ENCODE data around the gene DRAP1.

DNA sequence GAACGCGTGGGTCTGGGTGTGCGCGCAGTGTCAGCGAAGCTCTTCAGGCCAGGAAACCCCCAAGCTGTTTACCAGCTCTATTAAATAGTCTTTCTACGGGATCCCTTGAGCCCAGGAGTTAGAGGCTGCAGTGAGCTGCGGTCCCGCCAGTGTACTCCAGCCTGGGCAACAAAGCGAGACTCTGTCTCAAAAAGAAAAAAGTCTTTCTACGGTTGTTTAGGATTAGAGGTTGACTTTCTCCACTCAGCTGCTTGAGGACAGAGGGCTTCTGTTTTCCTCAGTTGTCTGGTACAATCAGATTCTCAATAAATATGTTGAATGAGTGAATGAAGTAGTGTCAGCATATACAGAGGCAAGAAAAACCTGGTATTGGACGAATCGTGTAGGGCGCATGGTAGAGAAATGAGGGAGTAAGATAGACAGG is 42.9 kb downstream of the DRAP1 start:
- TF ChIP-seq, protein P1, sequence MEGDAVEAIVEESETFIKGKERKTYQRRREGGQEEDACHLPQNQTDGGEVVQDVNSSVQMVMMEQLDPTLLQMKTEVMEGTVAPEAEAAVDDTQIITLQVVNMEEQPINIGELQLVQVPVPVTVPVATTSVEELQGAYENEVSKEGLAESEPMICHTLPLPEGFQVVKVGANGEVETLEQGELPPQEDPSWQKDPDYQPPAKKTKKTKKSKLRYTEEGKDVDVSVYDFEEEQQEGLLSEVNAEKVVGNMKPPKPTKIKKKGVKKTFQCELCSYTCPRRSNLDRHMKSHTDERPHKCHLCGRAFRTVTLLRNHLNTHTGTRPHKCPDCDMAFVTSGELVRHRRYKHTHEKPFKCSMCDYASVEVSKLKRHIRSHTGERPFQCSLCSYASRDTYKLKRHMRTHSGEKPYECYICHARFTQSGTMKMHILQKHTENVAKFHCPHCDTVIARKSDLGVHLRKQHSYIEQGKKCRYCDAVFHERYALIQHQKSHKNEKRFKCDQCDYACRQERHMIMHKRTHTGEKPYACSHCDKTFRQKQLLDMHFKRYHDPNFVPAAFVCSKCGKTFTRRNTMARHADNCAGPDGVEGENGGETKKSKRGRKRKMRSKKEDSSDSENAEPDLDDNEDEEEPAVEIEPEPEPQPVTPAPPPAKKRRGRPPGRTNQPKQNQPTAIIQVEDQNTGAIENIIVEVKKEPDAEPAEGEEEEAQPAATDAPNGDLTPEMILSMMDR (IDR thresholded peaks at IDR 0.05): no peak
- no peak for TF ChIP-seq POLR2A (IDR thresholded peaks at IDR 0.05)
